Tibial nerve (tissue), 4 donors: ENCODE results near the gene ZNF100. TPM values are rescaled to one million over a fixed set of nuclear protein-coding genes. Genes with fewer than 3 reads are reported as not detected.
"Not testable (repeated sequence)": the region's sequence is repeated elsewhere in the genome, so short reads cannot be mapped to it uniquely, and the experiment has no call there.

Source experiments
- DNase-seq, 2 donors: peaks; one replicate each; pipeline ENCODE4 v3.0.0-alpha.2; 2019; ENCODE audit warnings: low spot score in 2 of 2
- H3K27ac ChIP-seq, 4 donors: fragments of 200-600 bp; sonication (generic) in 3 of 4; one replicate each; pipeline ENCODE4 v1.5.1; 2017 to 2019; ENCODE audit warnings: mild to moderate bottlenecking in 1 of 4
- H3K27me3 ChIP-seq, 2 donors: fragments of 200-600 bp; sonication (generic) in 1 of 2; one replicate each; pipeline versions ENCODE4 v1.5.1 to v1.6.0; 2017 to 2019
- H3K36me3 ChIP-seq, 3 donors: fragments of 200-600 bp; sonication (generic); one replicate each; pipeline ENCODE4 v1.5.1; 2018 to 2019
- H3K4me1 ChIP-seq, 4 donors: fragments of 200-600 bp; sonication (generic) in 3 of 4; one replicate each; pipeline ENCODE4 v1.5.1; 2017 to 2019
- H3K4me3 ChIP-seq, 4 donors: fragments of 200-600 bp; sonication (generic) in 3 of 4; one replicate each; pipeline ENCODE4 v1.5.1; 2017 to 2019; ENCODE audit warnings: mild to moderate bottlenecking in 1 of 4, moderate library complexity in 1 of 4
- H3K9me3 ChIP-seq, 4 donors: fragments of 200-600 bp; sonication (generic) in 3 of 4; one replicate each; pipeline ENCODE4 v1.5.1; 2017 to 2019
- CTCF ChIP-seq, 5 experiments: fragments of 200-600 bp in 3 of 5; fragments of 450-650 bp in 2 of 5; sonication (generic) in 3 of 5; IDR thresholded peaks; one replicate each; pipeline ENCODE4 v1.5.1; 2016 to 2019; ENCODE audit warnings: antibody characterized with exemption in 5 of 5, mild to moderate bottlenecking in 3 of 5, moderate library complexity in 2 of 5
- EP300 ChIP-seq, 2 donors: sonication (generic); formaldehyde crosslinking; IDR thresholded peaks; one replicate each; pipeline ENCODE4 v1.6.1; 2017; ENCODE audit warnings: antibody characterized with exemption in 2 of 2, mild to moderate bottlenecking in 1 of 2
- POLR2A ChIP-seq, 2 donors: fragments of 450-650 bp; IDR thresholded peaks; one replicate each; pipeline ENCODE4 v1.6.1; 2017; ENCODE audit warnings: antibody characterized with exemption in 2 of 2, mild to moderate bottlenecking in 2 of 2, moderate library complexity in 2 of 2
- WGBS, 2 donors: methylation state at CpG; one replicate each; pipeline ENCODE4 v1.1.5; 2018; 5-methylcytosine and 5-hydroxymethylcytosine counted together
- total RNA-seq, 4 donors: library from RNA; depleted of rRNA; stranded (reverse); fragments of >200 nt; gene quantifications; one replicate each; pipeline ENCODE4 v1.1.0, GENCODE V29; 2016

ZNF100 gene
- total RNA-seq = 1 to 10 TPM; 5.1 to 7.8 (median 5.3) TPM

- Histone ChIP-seq H3K36me3 (peaks cover 0 to 22% (median 8%) of the 10 kb centered on the region in 3 donors), H3K9me3 (no peaks in the 10 kb centered on the region), H3K4me3 (peak within 1 kb of the TSS; percentile 61 to 89 (median 74)), H3K27me3 (no peaks in the 10 kb centered on the region), H3K27ac (peak within 1 kb of the TSS; percentile 55 to 92 (median 82)), H3K4me1 (peaks cover 0 to 16% (median 0%) of the 10 kb centered on the region in 4 donors)
- DNase-seq = peak; percentile 87 to 90
- 0 to 1% methylated on average over 28 to 35 of the region's 35 CpGs for WGBS, 2 donors
- TF ChIP-seq POLR2A (IDR thresholded peaks at IDR 0.05) (peak; percentile 58 to 60), EP300 (IDR thresholded peaks at IDR 0.05) (peak in 1 of 2 donors; percentile 57), CTCF (IDR thresholded peaks at IDR 0.05) (no peak)
These were observed at the start of gene ZNF100 for GRCh38 chr19:21767065-21767800. ZNF100 (minus strand) TSS chr19:21767579; CDS start chr19:21767429, 150 bp downstream.

- Histone ChIP-seq H3K36me3 (peaks cover 13 to 99% (median 61%) of the 10 kb centered on the region in 3 donors), H3K27ac (no peak overlapping the region), H3K9me3 (peaks cover 6 to 100% (median 46%) of the 10 kb centered on the region in 4 donors), H3K27me3 (no peaks in the 10 kb centered on the region), H3K4me3 (no peak overlapping the region), H3K4me1 (no peaks in the 10 kb centered on the region)
- TF ChIP-seq CTCF (IDR thresholded peaks at IDR 0.05) (no peak), POLR2A (IDR thresholded peaks at IDR 0.05) (no peak), EP300 (IDR thresholded peaks at IDR 0.05) (no peak)
- DNase-seq = no peak
- 91 to 95% methylated on average over 4 of the region's 4 CpGs for WGBS, 2 donors
These were observed 45.1 kb upstream of the ZNF100 start for GRCh38 chr19:21812448-21812847.

GRCh38 chr19:21808400-21809000 is 41.1 kb upstream of the ZNF100 start:
- WGBS, 2 donors = 93 to 96% methylated on average over 3 of the region's 3 CpGs
- not testable (repeated sequence) for H3K4me3 ChIP-seq, DNase-seq, H3K27me3 ChIP-seq, H3K27ac ChIP-seq, H3K4me1 ChIP-seq
- H3K9me3 ChIP-seq = peaks cover 6 to 99% (median 52%) of the 10 kb centered on the region in 4 donors
- H3K36me3 ChIP-seq = peaks cover 7 to 66% (median 29%) of the 10 kb centered on the region in 3 donors

GRCh38 chr19:21789466-21790085 is 22.2 kb upstream of the ZNF100 start:
- WGBS, 2 donors = 73 to 80% methylated on average over 5 of the region's 5 CpGs

GRCh38 chr19:21786936-21787335 is 19.6 kb upstream of the ZNF100 start:
- no peaks in the 10 kb centered on the region for H3K27me3 ChIP-seq
- H3K9me3 ChIP-seq = no peaks in the 10 kb centered on the region
- no peak overlapping the region for H3K4me3 ChIP-seq
- 94 to 98% methylated on average over 3 of the region's 3 CpGs for WGBS, 2 donors
- no peak for TF ChIP-seq CTCF (IDR thresholded peaks at IDR 0.05)
- TF ChIP-seq EP300 (IDR thresholded peaks at IDR 0.05) = no peak
- DNase-seq = no peak
- H3K27ac ChIP-seq = no peak overlapping the region
- H3K36me3 ChIP-seq = no peaks in the 10 kb centered on the region
- H3K4me1 ChIP-seq = no peaks in the 10 kb centered on the region

More at GRCh38 chr19:21789466-21790085, 22.2 kb upstream of the ZNF100 start:
- Histone ChIP-seq H3K4me3 (no peak overlapping the region), H3K4me1 (no peaks in the 10 kb centered on the region), H3K27me3 (no peaks in the 10 kb centered on the region), H3K27ac (no peak overlapping the region), H3K9me3 (no peaks in the 10 kb centered on the region), H3K36me3 (no peaks in the 10 kb centered on the region)
- TF ChIP-seq CTCF (IDR thresholded peaks at IDR 0.05) (no peak), POLR2A (IDR thresholded peaks at IDR 0.05) (no peak), EP300 (IDR thresholded peaks at IDR 0.05) (no peak)
- no peak for DNase-seq

GRCh38 chr19:21775792-21776191 is 8.4 kb upstream of the ZNF100 start:
- not testable (repeated sequence) for H3K27ac ChIP-seq

GRCh38 chr19:21766705-21767064 is 694 bp downstream of the ZNF100 start:
- H3K27me3 ChIP-seq, DNase-seq, H3K9me3 ChIP-seq: not testable (repeated sequence)
- Histone ChIP-seq H3K27ac (peak overlapping the region; percentile 55 to 92 (median 82)), H3K4me3 (peak overlapping the region; percentile 61 to 89 (median 74)), H3K36me3 (peaks cover 0 to 28% (median 8%) of the 10 kb centered on the region in 3 donors), H3K4me1 (peaks cover 0 to 16% (median 0%) of the 10 kb centered on the region in 4 donors)
- 0 to 2% methylated on average over 19 of the region's 19 CpGs for WGBS, 2 donors

More at GRCh38 chr19:21775792-21776191, 8.4 kb upstream of the ZNF100 start:
- H3K4me3 ChIP-seq, H3K9me3 ChIP-seq, H3K4me1 ChIP-seq, H3K27me3 ChIP-seq, DNase-seq, H3K36me3 ChIP-seq: not testable (repeated sequence)
- 93 to 94% methylated on average over 9 to 15 of the region's 30 CpGs for WGBS, 2 donors
